Stimulated activated CD4-positive, alpha-beta T cell treated with anti-CD3 and anti-CD28 coated beads, Interleukin-1b, Interleukin-23, amount 100 ng/mL, for 1 hour (primary cell): Measurements from ENCODE around the gene TRAPPC2B.

Experiments used
- DNase-seq, 2 donors: peaks; one replicate each; pipeline ENCODE4 v3.0.0-alpha.2; 2020; ENCODE audit warnings: low read depth in 2 of 2

The TRAPPC2B gene

GRCh38 chr19:57362997-57363687 lies at the start of gene TRAPPC2B, which contains the start of gene ZNF547:
Gene TRAPPC2B (plus strand): TSS chr19:57363551. CDS start chr19:57364834, 1,283 bp downstream.
Gene ZNF547 (plus strand): TSS chr19:57363551. CDS start chr19:57368556, 5,005 bp downstream.
- DNase-seq, result peak; percentile 92

- DNase-seq, result no peak
Observed at GRCh38 chr19:57314146-57314545, 49.2 kb upstream of the TRAPPC2B start.

- DNase-seq, result no peak
Observed at GRCh38 chr19:57317503-57317902, 45.8 kb upstream of the TRAPPC2B start.

GRCh38 chr19:57319869-57320179 lies 43.5 kb upstream of the TRAPPC2B start:
- DNase-seq, result no peak

GRCh38 chr19:57320180-57321084 lies 42.9 kb upstream of the TRAPPC2B start, which contains the start of gene ZNF543:
Gene ZNF543 (plus strand): TSS chr19:57320472. CDS start chr19:57320854, 382 bp downstream.
- peak; percentile 79 to 81 for DNase-seq

GRCh38 chr19:57321116-57321515 lies 42.2 kb upstream of the TRAPPC2B start:
- DNase-seq, result no peak

- no peak for DNase-seq
Observed at GRCh38 chr19:57321751-57322150, 41.6 kb upstream of the TRAPPC2B start.

- DNase-seq, result no peak
Observed at GRCh38 chr19:57324992-57325391, 38.4 kb upstream of the TRAPPC2B start.

- no peak for DNase-seq
Observed at GRCh38 chr19:57327993-57328392, 35.4 kb upstream of the TRAPPC2B start.

- DNase-seq, result no peak
Observed at GRCh38 chr19:57334191-57334590, 29.2 kb upstream of the TRAPPC2B start.

- DNase-seq, result no peak
Observed at GRCh38 chr19:57338877-57339276, 24.5 kb upstream of the TRAPPC2B start.

GRCh38 chr19:57342582-57342981 lies 20.8 kb upstream of the TRAPPC2B start:
- DNase-seq, result no peak

GRCh38 chr19:57348136-57348535 lies 15.2 kb upstream of the TRAPPC2B start:
- DNase-seq, result no peak

- DNase-seq, result peak; percentile 45 to 59
Observed at GRCh38 chr19:57350877-57351805, 12.2 kb upstream of the TRAPPC2B start, which contains the start of gene ZNF304. Gene ZNF304 (plus strand): TSS chr19:57351271. CDS start chr19:57351665, 394 bp downstream.

- no peak for DNase-seq
Observed at GRCh38 chr19:57351867-57352266, 11.5 kb upstream of the TRAPPC2B start.

GRCh38 chr19:57355916-57356315 lies 7.4 kb upstream of the TRAPPC2B start:
- DNase-seq, result no peak

- no peak for DNase-seq
Observed at GRCh38 chr19:57357406-57357805, 5.9 kb upstream of the TRAPPC2B start.

GRCh38 chr19:57359300-57359699 lies 4.1 kb upstream of the TRAPPC2B start:
- DNase-seq, result no peak

GRCh38 chr19:57362419-57362818 lies 932 bp upstream of the TRAPPC2B start:
- no peak for DNase-seq

- DNase-seq, result no peak
Observed at GRCh38 chr19:57363688-57364181, 384 bp downstream of the TRAPPC2B start.

GRCh38 chr19:57366776-57367175 lies 3.4 kb downstream of the TRAPPC2B start:
- DNase-seq, result no peak
